PFSK-1 (cell line): Measurements from ENCODE around the gene APOL4. TPM values are rescaled to one million over a fixed set of nuclear protein-coding genes. Genes with fewer than 3 reads are reported as not detected.

Experiments
- FOXP2 ChIP-seq: optimal IDR thresholded peaks from 2 replicates; pipeline ENCODE3; 2011; ENCODE audit warnings: borderline replicate concordance, control low read depth, inconsistent platforms; ENCODE audit not compliant: insufficient read depth; ENCODE audit errors: extremely low read length, extremely low read depth
- POLR2AphosphoS5 ChIP-seq: IDR thresholded peaks from 2 replicates; pipeline ENCODE4 v1.6.1; 2012; ENCODE audit warnings: low read depth, mild to moderate bottlenecking, control low read depth, low read length, moderate library complexity
- REST ChIP-seq, 2 experiments: IDR thresholded peaks; 2 replicates each; pipeline versions ENCODE4 v1.6.1 to v1.8.0; 2011 to 2012; ENCODE audit warnings: low read depth in 2 of 2, low read length in 2 of 2, control low read depth in 1 of 2, inconsistent platforms in 1 of 2, mild to moderate bottlenecking in 1 of 2, moderate library complexity in 1 of 2; ENCODE audit not compliant: insufficient read depth in 1 of 2
- SIN3A ChIP-seq: IDR thresholded peaks from 2 replicates; pipeline ENCODE4 v1.6.1; 2012; ENCODE audit warnings: mild to moderate bottlenecking, low read length, moderate library complexity, borderline replicate concordance; ENCODE audit not compliant: insufficient read depth
- TAF1 ChIP-seq: IDR thresholded peaks from 2 replicates; pipeline ENCODE4 v1.6.1; 2012; ENCODE audit warnings: low read length, control low read depth, borderline replicate concordance; ENCODE audit not compliant: insufficient read depth
- polyA plus RNA-seq: library from polyadenylated mRNA; unstranded; fragments of >200 nt; gene quantifications from one replicate; pipeline ENCODE4 v1.2.1, GENCODE V29; 2012; ENCODE audit warnings: low read depth, missing spikeins; ENCODE audit not compliant: insufficient read length

Gene APOL4
- polyA plus RNA-seq, result 1.9 TPM

- TF ChIP-seq FOXP2 (no peak), TAF1 (no peak), REST (IDR thresholded peaks at IDR 0.05; ENCODE audit: insufficient read depth in 1 of 2, low read depth in 2 of 2, low read length in 2 of 2) (no peak), POLR2AphosphoS5 (no peak; the same call in 1 of the 2 replicates), SIN3A (no peak)
Observed at GRCh38 chr22:36201630-36202319, at the start of gene APOL4. Gene APOL4 (minus strand): TSS chr22:36201809. CDS start chr22:36201734, 75 bp downstream.

- TF ChIP-seq SIN3A, result no peak
- no peak for TF ChIP-seq FOXP2
- no peak for TF ChIP-seq REST (IDR thresholded peaks at IDR 0.05; ENCODE audit: insufficient read depth in 1 of 2, low read depth in 2 of 2, low read length in 2 of 2)
- TF ChIP-seq POLR2AphosphoS5, result no peak
- TF ChIP-seq TAF1, result no peak
Observed at GRCh38 chr22:36249160-36249559, 47.6 kb upstream of the APOL4 start.

- TF ChIP-seq FOXP2, result no peak
- TF ChIP-seq POLR2AphosphoS5, result no peak
- TF ChIP-seq SIN3A, result no peak
- no peak for TF ChIP-seq TAF1
- TF ChIP-seq REST (IDR thresholded peaks at IDR 0.05; ENCODE audit: insufficient read depth in 1 of 2, low read depth in 2 of 2, low read length in 2 of 2), result no peak
Observed at GRCh38 chr22:36247955-36248354, 46.3 kb upstream of the APOL4 start.

GRCh38 chr22:36246718-36247117 lies 45.1 kb upstream of the APOL4 start:
- TF ChIP-seq TAF1, result no peak
- no peak for TF ChIP-seq REST (IDR thresholded peaks at IDR 0.05; ENCODE audit: insufficient read depth in 1 of 2, low read depth in 2 of 2, low read length in 2 of 2)
- TF ChIP-seq POLR2AphosphoS5, result no peak
- no peak for TF ChIP-seq SIN3A
- no peak for TF ChIP-seq FOXP2
